ENCODE measurements around the gene NDUFB4. TPM values are rescaled to one million over a fixed set of nuclear protein-coding genes. Genes with fewer than 3 reads are reported as not detected.

The NDUFB4 gene
- polyA plus RNA-seq, 1 experiment, result 183 TPM

DNA sequence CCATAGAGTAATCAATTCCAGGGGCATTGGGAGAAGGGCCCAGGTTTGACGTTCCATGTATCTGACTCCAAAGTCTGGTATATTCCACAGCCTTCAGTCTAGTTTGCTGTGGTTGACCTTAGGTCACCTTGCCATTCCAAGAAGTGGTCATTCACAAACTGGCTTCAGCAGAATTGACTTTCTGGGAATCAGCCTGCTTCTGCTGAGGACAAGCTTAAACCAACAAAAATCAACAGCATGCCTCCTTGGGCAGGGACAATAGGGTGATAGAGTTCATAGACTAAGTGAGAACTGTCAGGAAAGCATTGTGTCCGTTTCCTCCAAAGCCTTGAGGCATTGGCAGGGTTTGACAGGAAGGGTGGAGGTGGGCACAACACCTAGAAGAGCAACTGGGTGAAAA is 24.1 kb upstream of the NDUFB4 start:
- no peaks in the 10 kb centered on the region for H3K9me3 ChIP-seq (ENCODE audit: control insufficient read depth, insufficient read depth, low read length)
- no peak overlapping the region for H3K27ac ChIP-seq (ENCODE audit: low read depth, low read length)
- ChIA-PET POLR2A (no interaction called here), CTCF (interaction anchor here (0.8 to 1.9 kb wide), 2 partner anchors 13 to 223 kb away, joined by 4 to 6 read pairs; no protein-coding TSS in a partner anchor)
- DNase-seq (ENCODE audit: low read depth, low spot score), result no peak
- H3K4me3 ChIP-seq (ENCODE audit: low read depth, low read length), result no peak overlapping the region
- TF ChIP-seq, protein P1, sequence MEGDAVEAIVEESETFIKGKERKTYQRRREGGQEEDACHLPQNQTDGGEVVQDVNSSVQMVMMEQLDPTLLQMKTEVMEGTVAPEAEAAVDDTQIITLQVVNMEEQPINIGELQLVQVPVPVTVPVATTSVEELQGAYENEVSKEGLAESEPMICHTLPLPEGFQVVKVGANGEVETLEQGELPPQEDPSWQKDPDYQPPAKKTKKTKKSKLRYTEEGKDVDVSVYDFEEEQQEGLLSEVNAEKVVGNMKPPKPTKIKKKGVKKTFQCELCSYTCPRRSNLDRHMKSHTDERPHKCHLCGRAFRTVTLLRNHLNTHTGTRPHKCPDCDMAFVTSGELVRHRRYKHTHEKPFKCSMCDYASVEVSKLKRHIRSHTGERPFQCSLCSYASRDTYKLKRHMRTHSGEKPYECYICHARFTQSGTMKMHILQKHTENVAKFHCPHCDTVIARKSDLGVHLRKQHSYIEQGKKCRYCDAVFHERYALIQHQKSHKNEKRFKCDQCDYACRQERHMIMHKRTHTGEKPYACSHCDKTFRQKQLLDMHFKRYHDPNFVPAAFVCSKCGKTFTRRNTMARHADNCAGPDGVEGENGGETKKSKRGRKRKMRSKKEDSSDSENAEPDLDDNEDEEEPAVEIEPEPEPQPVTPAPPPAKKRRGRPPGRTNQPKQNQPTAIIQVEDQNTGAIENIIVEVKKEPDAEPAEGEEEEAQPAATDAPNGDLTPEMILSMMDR (IDR thresholded peaks at IDR 0.05; ENCODE audit: low read depth, low read length), result no peak
- no peaks in the 10 kb centered on the region for H3K27me3 ChIP-seq (ENCODE audit: control insufficient read depth, insufficient read depth, low read length)

DNA sequence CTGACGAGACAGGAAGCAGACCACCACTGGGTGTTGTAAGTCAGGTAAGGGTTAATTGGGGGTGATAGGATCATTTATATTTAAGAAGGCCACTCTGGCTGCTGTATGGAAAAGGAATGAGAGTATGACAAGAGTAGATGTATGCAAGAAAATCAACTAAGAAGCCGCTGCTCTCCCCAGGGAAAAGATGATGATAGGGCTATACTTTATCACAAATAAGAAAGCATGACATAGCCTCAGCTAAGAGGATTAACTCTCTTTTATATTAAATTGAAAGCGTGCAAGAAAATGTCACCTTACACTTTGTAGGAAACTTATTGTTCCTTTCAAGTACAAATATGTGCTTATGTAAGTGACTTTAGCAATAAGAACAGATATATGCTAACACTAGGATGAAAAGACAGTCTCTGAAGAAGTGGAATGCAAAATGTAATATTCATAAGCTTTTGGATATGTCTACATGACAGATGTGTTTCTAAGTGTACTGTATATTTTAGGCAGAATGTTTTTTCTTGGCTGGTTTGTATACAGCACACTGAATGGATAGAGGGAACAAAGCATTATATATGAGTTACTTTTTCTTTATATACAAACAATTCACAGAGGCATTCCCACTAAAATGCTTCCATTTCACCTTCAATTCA is 8.7 kb upstream of the NDUFB4 start:
- no peak overlapping the region for H3K27ac ChIP-seq (ENCODE audit: low read depth, low read length)
- H3K9me3 ChIP-seq (ENCODE audit: control insufficient read depth, insufficient read depth, low read length), result no peaks in the 10 kb centered on the region
- H3K4me3 ChIP-seq (ENCODE audit: low read depth, low read length), result no peak overlapping the region
- H3K27me3 ChIP-seq (ENCODE audit: control insufficient read depth, insufficient read depth, low read length), result peaks cover 2% of the 10 kb centered on the region
- TF ChIP-seq, protein P1 (IDR thresholded peaks at IDR 0.05; ENCODE audit: low read depth, low read length), result no peak
- no peak for DNase-seq (ENCODE audit: low read depth, low spot score)
- ChIA-PET POLR2A (no interaction called here), CTCF (interaction anchor here (0.6 to 1.4 kb wide), 4 partner anchors 20 to 186 kb away, joined by 3 to 9 read pairs (median 6); no protein-coding TSS in a partner anchor)

DNA sequence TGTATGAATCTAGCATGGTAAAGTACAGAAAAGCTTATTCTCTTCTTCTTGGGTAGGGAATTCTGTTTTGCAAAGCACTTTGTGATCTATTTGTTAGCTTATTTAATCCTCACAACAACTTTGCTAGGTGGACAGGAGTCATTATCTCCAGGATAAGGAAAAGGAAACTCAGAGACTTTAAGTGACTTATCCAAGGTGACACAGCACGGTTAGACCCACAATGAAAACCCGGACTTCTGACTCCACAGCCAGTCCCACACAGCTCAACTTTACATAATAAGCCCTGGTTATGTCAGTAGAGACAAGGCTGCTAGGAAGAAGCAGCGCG is 384 bp upstream of the NDUFB4 start:
- CTCF ChIA-PET, result interaction anchor here (0.9 to 4.5 kb wide), 6 partner anchors 26 to 351 kb away, joined by 3 to 41 read pairs (median 16); no protein-coding TSS in a partner anchor
- TF ChIP-seq, protein P1 (IDR thresholded peaks at IDR 0.05; ENCODE audit: low read depth, low read length), result no peak
- DNase-seq (ENCODE audit: low read depth, low spot score), result no peak
- Histone ChIP-seq H3K27ac (ENCODE audit: low read depth, low read length) (no peak overlapping the region), H3K27me3 (ENCODE audit: control insufficient read depth, insufficient read depth, low read length) (no peaks in the 10 kb centered on the region), H3K4me3 (ENCODE audit: low read depth, low read length) (peak overlapping the region; percentile 85), H3K9me3 (ENCODE audit: control insufficient read depth, insufficient read depth, low read length) (no peaks in the 10 kb centered on the region)
- POLR2A ChIA-PET, result interaction anchor here (0.5 to 1.3 kb wide), 9 partner anchors 9 to 199 kb away, joined by 3 to 6 read pairs (median 5); partner anchors contain the start of genes GTF2E1 and RABL3

DNA sequence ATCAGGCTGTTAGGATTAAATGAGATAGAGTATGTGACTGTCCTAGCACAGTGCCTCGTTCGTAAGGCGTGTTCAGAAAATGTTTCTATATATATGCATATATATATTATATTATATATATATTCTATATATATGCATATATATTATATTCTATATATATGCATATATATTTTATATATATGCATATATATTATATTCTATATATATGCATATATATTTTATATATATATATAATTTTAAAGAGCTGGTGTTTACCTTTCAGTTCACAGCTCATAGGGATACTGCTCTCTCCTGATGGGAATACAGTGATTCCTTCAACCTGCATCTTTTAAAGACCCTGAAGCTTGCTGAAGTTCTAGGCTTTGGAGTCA is 702 bp downstream of the NDUFB4 start:
- POLR2A ChIA-PET, result interaction anchor here (1.2 to 1.3 kb wide), 3 partner anchors 8 to 45 kb away, joined by 3 to 6 read pairs (median 6); no protein-coding TSS in a partner anchor
- TF ChIP-seq, protein P1 (IDR thresholded peaks at IDR 0.05; ENCODE audit: low read depth, low read length), result no peak
- Histone ChIP-seq H3K4me3 (ENCODE audit: low read depth, low read length) (peak overlapping the region; percentile 85), H3K9me3 (ENCODE audit: control insufficient read depth, insufficient read depth, low read length) (no peaks in the 10 kb centered on the region), H3K27ac (ENCODE audit: low read depth, low read length) (no peak overlapping the region), H3K27me3 (ENCODE audit: control insufficient read depth, insufficient read depth, low read length) (no peaks in the 10 kb centered on the region)
- CTCF ChIA-PET, result interaction anchor here (2.9 to 4.5 kb wide), 3 partner anchors 29 to 197 kb away, joined by 27 to 41 read pairs (median 30); no protein-coding TSS in a partner anchor
- DNase-seq (ENCODE audit: low read depth, low spot score), result no peak

GRCh38 chr3:120597445-120598049 is 1.4 kb downstream of the NDUFB4 start:
- no peak for DNase-seq (ENCODE audit: low read depth, low spot score)
- no peak overlapping the region for H3K27ac ChIP-seq (ENCODE audit: low read depth, low read length)
- no peaks in the 10 kb centered on the region for H3K27me3 ChIP-seq (ENCODE audit: control insufficient read depth, insufficient read depth, low read length)
- H3K9me3 ChIP-seq (ENCODE audit: control insufficient read depth, insufficient read depth, low read length), result no peaks in the 10 kb centered on the region
- ChIA-PET POLR2A (interaction anchor here (1.2 kb wide), 1 partner anchor 45 kb away, joined by 3 read pairs; no protein-coding TSS in a partner anchor), CTCF (interaction anchor here (0.7 to 4.5 kb wide), 4 partner anchors 13 to 197 kb away, joined by 3 to 41 read pairs (median 28); no protein-coding TSS in a partner anchor)
- H3K4me3 ChIP-seq (ENCODE audit: low read depth, low read length), result peak overlapping the region; percentile 57
- TF ChIP-seq, protein P1 (IDR thresholded peaks at IDR 0.05; ENCODE audit: low read depth, low read length), result no peak
